WTC11 (cell line): ENCODE measurements around the gene HJURP. TPM values are rescaled to one million over a fixed set of nuclear protein-coding genes. Genes with fewer than 3 reads are reported as not detected.

Source experiments
- ATAC-seq: fragments of 200-7000 bp; cut with Tn5 transposase; 2 replicates; pipeline ENCODE4 v1.10.0; 2021; ENCODE audit warnings: mild to moderate bottlenecking, moderate library complexity
- CTCF ChIA-PET: fragments of 300-600 bp; sonication (Branson Sonifier 250); formaldehyde crosslinking; loops from one replicate; lab custom pipeline; 2021; ENCODE audit warnings: antibody characterized with exemption; lab: Charles Lee
- POLR2A ChIA-PET: fragments of 350-600 bp; sonication (Branson Sonifier 250); formaldehyde crosslinking; loops from one replicate; lab custom pipeline; 2021; ENCODE audit warnings: antibody characterized with exemption; lab: Charles Lee
- DNase-seq: peaks from one replicate; pipeline ENCODE4 v3.0.0; 2021; ENCODE audit warnings: low spot score
- H3K27ac Mint-ChIP-seq: 2 replicates; pipeline ENCODE4 v1.8.0; 2021; ENCODE audit warnings: mixed read lengths
- H3K27me3 Mint-ChIP-seq: 2 replicates; pipeline ENCODE4 v1.8.0; 2021; ENCODE audit warnings: low read depth, mild to moderate bottlenecking, moderate library complexity, mixed read lengths
- H3K36me3 Mint-ChIP-seq: 2 replicates; pipeline ENCODE4 v1.8.0; 2021; ENCODE audit warnings: mixed read lengths
- H3K4me1 Mint-ChIP-seq: 2 replicates; pipeline ENCODE4 v1.8.0; 2022; ENCODE audit warnings: mixed read lengths
- H3K4me3 Mint-ChIP-seq: 2 replicates; pipeline ENCODE4 v1.8.0; 2021; ENCODE audit warnings: mild to moderate bottlenecking, moderate library complexity, mixed read lengths
- H3K9me3 Mint-ChIP-seq: 2 replicates; pipeline ENCODE4 v1.8.0; 2021; ENCODE audit warnings: mixed read lengths
- CBFB ChIP-seq: sonication (generic); formaldehyde crosslinking; IDR thresholded peaks from 2 replicates; pipeline ENCODE4 v1.8.1; 2022; ENCODE audit warnings: mild to moderate bottlenecking, low read depth, missing genetic modification reagents
- CREB1 ChIP-seq: sonication (generic); formaldehyde crosslinking; IDR thresholded peaks from 2 replicates; pipeline ENCODE4 v1.8.0; 2023; ENCODE audit warnings: mild to moderate bottlenecking, missing genetic modification reagents
- CREM ChIP-seq: sonication (generic); formaldehyde crosslinking; IDR thresholded peaks from 2 replicates; pipeline ENCODE4 v1.8.1; 2022; ENCODE audit warnings: mild to moderate bottlenecking, missing genetic modification reagents, moderate library complexity
- E2F4 ChIP-seq: sonication (generic); formaldehyde crosslinking; IDR thresholded peaks from 2 replicates; pipeline ENCODE4 v1.8.1; 2022; ENCODE audit warnings: low read depth, mild to moderate bottlenecking, moderate library complexity, missing genetic modification reagents, borderline replicate concordance
- ETV6 ChIP-seq: sonication (generic); formaldehyde crosslinking; IDR thresholded peaks from 2 replicates; pipeline ENCODE4 v1.8.1; 2022; ENCODE audit warnings: mild to moderate bottlenecking, missing genetic modification reagents
- FOXJ3 ChIP-seq: sonication (generic); formaldehyde crosslinking; IDR thresholded peaks from 2 replicates; pipeline ENCODE4 v1.9.0; 2021; ENCODE audit warnings: missing genetic modification reagents, mild to moderate bottlenecking, borderline replicate concordance
- FOXK1 ChIP-seq: sonication (generic); formaldehyde crosslinking; IDR thresholded peaks from 2 replicates; pipeline ENCODE4 v1.8.0; 2022; ENCODE audit warnings: mild to moderate bottlenecking, moderate library complexity, missing genetic modification reagents
- GTF2I ChIP-seq: fragments of 250-450 bp; sonication (Bioruptor Pico); conservative IDR thresholded peaks from 2 replicates; pipeline ENCODE4 v1.4.0; 2021; ENCODE audit warnings: mild to moderate bottlenecking
- NFYB ChIP-seq: sonication (generic); formaldehyde crosslinking; conservative IDR thresholded peaks from 2 replicates; pipeline ENCODE4 v1.8.0; 2022; ENCODE audit warnings: low read depth, missing genetic modification reagents
- OVOL2 ChIP-seq: fragments of 250-450 bp; sonication (Bioruptor Pico); IDR thresholded peaks from 2 replicates; pipeline ENCODE4 v1.9.0; 2021; ENCODE audit warnings: mild to moderate bottlenecking, borderline replicate concordance
- PREB ChIP-seq: sonication (generic); formaldehyde crosslinking; IDR thresholded peaks from 2 replicates; pipeline ENCODE4 v1.8.1; 2022; ENCODE audit warnings: mild to moderate bottlenecking, missing genetic modification reagents, moderate library complexity, borderline replicate concordance
- USF1 ChIP-seq: sonication (generic); formaldehyde crosslinking; IDR thresholded peaks from 2 replicates; pipeline ENCODE4 v1.8.0; 2022; ENCODE audit warnings: mild to moderate bottlenecking, missing genetic modification reagents
- ZNF138 ChIP-seq: sonication (generic); formaldehyde crosslinking; conservative IDR thresholded peaks from 2 replicates; pipeline ENCODE4 v1.8.1; 2022; ENCODE audit warnings: mild to moderate bottlenecking, moderate library complexity, missing genetic modification reagents
- ZNF263 ChIP-seq: sonication (generic); formaldehyde crosslinking; IDR thresholded peaks from 2 replicates; pipeline ENCODE4 v1.8.1; 2022; ENCODE audit warnings: low read depth, mild to moderate bottlenecking, moderate library complexity, missing genetic modification reagents
- ZNF396 ChIP-seq: fragments of 250-450 bp; sonication (Bioruptor Pico); IDR thresholded peaks from 2 replicates; pipeline ENCODE4 v1.8.0; 2021; ENCODE audit warnings: mild to moderate bottlenecking, moderate library complexity, borderline replicate concordance
- total RNA-seq: library from RNA; stranded (reverse); gene quantifications from 3 replicates; pipeline ENCODE4 v1.2.3, GENCODE V29; 2021
- TF ChIP-seq, protein P1 (sequence below): sonication (generic); formaldehyde crosslinking; IDR thresholded peaks from 2 replicates; pipeline ENCODE4 v1.8.0; 2022; ENCODE audit warnings: mild to moderate bottlenecking, missing genetic modification reagents
- TF ChIP-seq, protein P2 (sequence below): sonication (generic); formaldehyde crosslinking; IDR thresholded peaks from 2 replicates; pipeline ENCODE4 v1.8.0; 2023; ENCODE audit warnings: mild to moderate bottlenecking, missing genetic modification reagents
- TF ChIP-seq, protein P3 (sequence below): sonication (generic); formaldehyde crosslinking; conservative IDR thresholded peaks from 2 replicates; pipeline ENCODE4 v1.8.1; 2023; ENCODE audit warnings: mild to moderate bottlenecking, low read depth, missing genetic modification reagents, moderate library complexity
- TF ChIP-seq, protein P4 (sequence below): fragments of 250-450 bp; sonication (Bioruptor Pico); IDR thresholded peaks from 2 replicates; pipeline ENCODE4 v1.9.0; 2021; ENCODE audit warnings: mild to moderate bottlenecking
- TF ChIP-seq, protein P5 (sequence below): sonication (generic); formaldehyde crosslinking; IDR thresholded peaks from 2 replicates; pipeline ENCODE4 v1.8.0; 2022; ENCODE audit warnings: mild to moderate bottlenecking, missing genetic modification reagents
- TF ChIP-seq, protein P6 (sequence below): sonication (generic); formaldehyde crosslinking; conservative IDR thresholded peaks from 2 replicates; pipeline ENCODE4 v1.8.1; 2022; ENCODE audit warnings: mild to moderate bottlenecking, missing genetic modification reagents
- TF ChIP-seq, protein P7 (sequence below): sonication (generic); formaldehyde crosslinking; IDR thresholded peaks from 2 replicates; pipeline ENCODE4 v1.8.1; 2023; ENCODE audit warnings: mild to moderate bottlenecking, missing genetic modification reagents, moderate library complexity

Gene HJURP
- total RNA-seq, 1 experiment from 2014 or later = 83.7 TPM

DNA sequence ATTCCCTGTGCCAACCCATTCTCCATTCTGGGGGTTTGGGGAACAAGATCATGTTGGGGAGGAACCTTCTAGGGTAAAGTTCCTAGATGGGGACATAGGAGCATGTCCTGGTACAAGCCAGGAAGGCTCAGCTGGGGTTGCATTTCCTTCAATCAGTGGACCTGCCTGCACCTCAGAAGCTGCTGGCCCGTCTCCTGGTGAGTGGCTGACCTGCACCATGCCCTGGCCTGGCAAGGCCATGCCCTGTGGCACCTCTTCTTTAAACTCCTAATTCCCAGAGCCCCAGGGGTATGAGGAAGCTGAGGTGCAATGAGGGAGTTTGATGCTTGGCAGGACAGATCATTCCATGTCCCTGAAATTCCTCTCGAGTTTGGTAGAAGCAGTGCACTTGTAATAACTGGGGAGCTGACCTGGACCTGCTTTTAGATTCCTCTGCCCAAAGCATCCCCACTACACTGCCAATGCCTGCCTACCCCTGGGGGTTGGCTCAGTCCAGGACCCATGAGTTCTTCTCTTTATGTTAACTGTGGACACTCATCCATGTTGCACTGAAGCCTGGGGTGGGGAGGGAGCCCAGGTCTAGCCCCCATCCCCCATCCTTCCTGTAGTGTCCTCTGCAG is 50.9 kb downstream of the HJURP start:
- Mint-ChIP-seq H3K4me3 (no peak overlapping the region), H3K27me3 (no peaks in the 10 kb centered on the region; the same call in 1 of the 2 replicates), H3K27ac (no peak overlapping the region), H3K4me1 (no peaks in the 10 kb centered on the region), H3K9me3 (peaks cover 13% of the 10 kb centered on the region), H3K36me3 (no peaks in the 10 kb centered on the region)
- POLR2A ChIA-PET = interaction anchor here (0.7 kb wide), 1 partner anchor 230 kb away, joined by 3 read pairs; no protein-coding TSS in a partner anchor
- CTCF ChIA-PET = no interaction called here
- ATAC-seq = no peak
- DNase-seq = no peak
- TF ChIP-seq FOXK1 (CRISPR knock-in tag) = no peak
- TF ChIP-seq CREB1 (CRISPR knock-in tag) = no peak
- no peak for TF ChIP-seq FOXJ3 (CRISPR knock-in tag)
- no peak for TF ChIP-seq ZNF263 (CRISPR knock-in tag)
- no peak for TF ChIP-seq ZNF396
- TF ChIP-seq CBFB (CRISPR knock-in tag) = no peak
- TF ChIP-seq ZNF138 (CRISPR knock-in tag) = no peak
- TF ChIP-seq PREB = no peak
- TF ChIP-seq, protein P1, sequence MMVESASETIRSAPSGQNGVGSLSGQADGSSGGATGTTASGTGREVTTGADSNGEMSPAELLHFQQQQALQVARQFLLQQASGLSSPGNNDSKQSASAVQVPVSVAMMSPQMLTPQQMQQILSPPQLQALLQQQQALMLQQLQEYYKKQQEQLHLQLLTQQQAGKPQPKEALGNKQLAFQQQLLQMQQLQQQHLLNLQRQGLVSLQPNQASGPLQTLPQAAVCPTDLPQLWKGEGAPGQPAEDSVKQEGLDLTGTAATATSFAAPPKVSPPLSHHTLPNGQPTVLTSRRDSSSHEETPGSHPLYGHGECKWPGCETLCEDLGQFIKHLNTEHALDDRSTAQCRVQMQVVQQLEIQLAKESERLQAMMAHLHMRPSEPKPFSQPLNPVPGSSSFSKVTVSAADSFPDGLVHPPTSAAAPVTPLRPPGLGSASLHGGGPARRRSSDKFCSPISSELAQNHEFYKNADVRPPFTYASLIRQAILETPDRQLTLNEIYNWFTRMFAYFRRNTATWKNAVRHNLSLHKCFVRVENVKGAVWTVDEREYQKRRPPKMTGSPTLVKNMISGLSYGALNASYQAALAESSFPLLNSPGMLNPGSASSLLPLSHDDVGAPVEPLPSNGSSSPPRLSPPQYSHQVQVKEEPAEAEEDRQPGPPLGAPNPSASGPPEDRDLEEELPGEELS (CRISPR knock-in tag) = no peak
- TF ChIP-seq E2F4 = no peak
- TF ChIP-seq, protein P2, sequence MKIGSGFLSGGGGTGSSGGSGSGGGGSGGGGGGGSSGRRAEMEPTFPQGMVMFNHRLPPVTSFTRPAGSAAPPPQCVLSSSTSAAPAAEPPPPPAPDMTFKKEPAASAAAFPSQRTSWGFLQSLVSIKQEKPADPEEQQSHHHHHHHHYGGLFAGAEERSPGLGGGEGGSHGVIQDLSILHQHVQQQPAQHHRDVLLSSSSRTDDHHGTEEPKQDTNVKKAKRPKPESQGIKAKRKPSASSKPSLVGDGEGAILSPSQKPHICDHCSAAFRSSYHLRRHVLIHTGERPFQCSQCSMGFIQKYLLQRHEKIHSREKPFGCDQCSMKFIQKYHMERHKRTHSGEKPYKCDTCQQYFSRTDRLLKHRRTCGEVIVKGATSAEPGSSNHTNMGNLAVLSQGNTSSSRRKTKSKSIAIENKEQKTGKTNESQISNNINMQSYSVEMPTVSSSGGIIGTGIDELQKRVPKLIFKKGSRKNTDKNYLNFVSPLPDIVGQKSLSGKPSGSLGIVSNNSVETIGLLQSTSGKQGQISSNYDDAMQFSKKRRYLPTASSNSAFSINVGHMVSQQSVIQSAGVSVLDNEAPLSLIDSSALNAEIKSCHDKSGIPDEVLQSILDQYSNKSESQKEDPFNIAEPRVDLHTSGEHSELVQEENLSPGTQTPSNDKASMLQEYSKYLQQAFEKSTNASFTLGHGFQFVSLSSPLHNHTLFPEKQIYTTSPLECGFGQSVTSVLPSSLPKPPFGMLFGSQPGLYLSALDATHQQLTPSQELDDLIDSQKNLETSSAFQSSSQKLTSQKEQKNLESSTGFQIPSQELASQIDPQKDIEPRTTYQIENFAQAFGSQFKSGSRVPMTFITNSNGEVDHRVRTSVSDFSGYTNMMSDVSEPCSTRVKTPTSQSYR = no peak
- TF ChIP-seq USF1 (CRISPR knock-in tag) = no peak
- no peak for TF ChIP-seq CREM (CRISPR knock-in tag)
- TF ChIP-seq ETV6 (CRISPR knock-in tag) = no peak
- no peak for TF ChIP-seq NFYB (CRISPR knock-in tag)

GRCh38 chr2:233802132-233802815 is 52.1 kb downstream of the HJURP start:
- no peak for DNase-seq
- no peaks in the 10 kb centered on the region; the same call in 1 of the 2 replicates for H3K27me3 Mint-ChIP-seq
- H3K4me1 Mint-ChIP-seq = no peaks in the 10 kb centered on the region
- ChIA-PET POLR2A (no interaction called here), CTCF (interaction anchor here (0.6 kb wide), 1 partner anchor 495 kb away, joined by 3 read pairs; no protein-coding TSS in a partner anchor)
- no peak overlapping the region for H3K27ac Mint-ChIP-seq
- H3K9me3 Mint-ChIP-seq = peaks cover 13% of the 10 kb centered on the region
- H3K4me3 Mint-ChIP-seq = no peak overlapping the region
- no peaks in the 10 kb centered on the region for H3K36me3 Mint-ChIP-seq
- ATAC-seq = no peak
- no peak for TF ChIP-seq OVOL2 (CRISPR knock-in tag)
- TF ChIP-seq, protein P3, sequence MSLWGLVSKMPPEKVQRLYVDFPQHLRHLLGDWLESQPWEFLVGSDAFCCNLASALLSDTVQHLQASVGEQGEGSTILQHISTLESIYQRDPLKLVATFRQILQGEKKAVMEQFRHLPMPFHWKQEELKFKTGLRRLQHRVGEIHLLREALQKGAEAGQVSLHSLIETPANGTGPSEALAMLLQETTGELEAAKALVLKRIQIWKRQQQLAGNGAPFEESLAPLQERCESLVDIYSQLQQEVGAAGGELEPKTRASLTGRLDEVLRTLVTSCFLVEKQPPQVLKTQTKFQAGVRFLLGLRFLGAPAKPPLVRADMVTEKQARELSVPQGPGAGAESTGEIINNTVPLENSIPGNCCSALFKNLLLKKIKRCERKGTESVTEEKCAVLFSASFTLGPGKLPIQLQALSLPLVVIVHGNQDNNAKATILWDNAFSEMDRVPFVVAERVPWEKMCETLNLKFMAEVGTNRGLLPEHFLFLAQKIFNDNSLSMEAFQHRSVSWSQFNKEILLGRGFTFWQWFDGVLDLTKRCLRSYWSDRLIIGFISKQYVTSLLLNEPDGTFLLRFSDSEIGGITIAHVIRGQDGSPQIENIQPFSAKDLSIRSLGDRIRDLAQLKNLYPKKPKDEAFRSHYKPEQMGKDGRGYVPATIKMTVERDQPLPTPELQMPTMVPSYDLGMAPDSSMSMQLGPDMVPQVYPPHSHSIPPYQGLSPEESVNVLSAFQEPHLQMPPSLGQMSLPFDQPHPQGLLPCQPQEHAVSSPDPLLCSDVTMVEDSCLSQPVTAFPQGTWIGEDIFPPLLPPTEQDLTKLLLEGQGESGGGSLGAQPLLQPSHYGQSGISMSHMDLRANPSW (CRISPR knock-in tag) = no peak
- TF ChIP-seq, protein P4, sequence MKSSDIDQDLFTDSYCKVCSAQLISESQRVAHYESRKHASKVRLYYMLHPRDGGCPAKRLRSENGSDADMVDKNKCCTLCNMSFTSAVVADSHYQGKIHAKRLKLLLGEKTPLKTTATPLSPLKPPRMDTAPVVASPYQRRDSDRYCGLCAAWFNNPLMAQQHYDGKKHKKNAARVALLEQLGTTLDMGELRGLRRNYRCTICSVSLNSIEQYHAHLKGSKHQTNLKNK (CRISPR knock-in tag) = no peak
- TF ChIP-seq, protein P5, sequence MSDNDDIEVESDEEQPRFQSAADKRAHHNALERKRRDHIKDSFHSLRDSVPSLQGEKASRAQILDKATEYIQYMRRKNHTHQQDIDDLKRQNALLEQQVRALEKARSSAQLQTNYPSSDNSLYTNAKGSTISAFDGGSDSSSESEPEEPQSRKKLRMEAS (CRISPR knock-in tag) = no peak
- TF ChIP-seq, protein P6, sequence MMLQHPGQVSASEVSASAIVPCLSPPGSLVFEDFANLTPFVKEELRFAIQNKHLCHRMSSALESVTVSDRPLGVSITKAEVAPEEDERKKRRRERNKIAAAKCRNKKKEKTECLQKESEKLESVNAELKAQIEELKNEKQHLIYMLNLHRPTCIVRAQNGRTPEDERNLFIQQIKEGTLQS (CRISPR knock-in tag) = no peak
- TF ChIP-seq GTF2I (CRISPR knock-in tag) = no peak
- TF ChIP-seq, protein P7, sequence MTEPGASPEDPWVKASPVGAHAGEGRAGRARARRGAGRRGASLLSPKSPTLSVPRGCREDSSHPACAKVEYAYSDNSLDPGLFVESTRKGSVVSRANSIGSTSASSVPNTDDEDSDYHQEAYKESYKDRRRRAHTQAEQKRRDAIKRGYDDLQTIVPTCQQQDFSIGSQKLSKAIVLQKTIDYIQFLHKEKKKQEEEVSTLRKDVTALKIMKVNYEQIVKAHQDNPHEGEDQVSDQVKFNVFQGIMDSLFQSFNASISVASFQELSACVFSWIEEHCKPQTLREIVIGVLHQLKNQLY (CRISPR knock-in tag) = no peak
